ENCODE measurements around the gene TFB2M.

The TFB2M gene

GRCh38 chr1:246558041-246558440 is 8.0 kb downstream of the TFB2M start:
- DNase-seq (ENCODE audit: low spot score): no peak
- in situ Hi-C loops (cut with MboI; ENCODE audit: low pct_unique_long_range_greater_than_20kb, low sequenced_read_pairs, unreplicated experiment): no loop called here
- TF ChIP-seq, protein P1, sequence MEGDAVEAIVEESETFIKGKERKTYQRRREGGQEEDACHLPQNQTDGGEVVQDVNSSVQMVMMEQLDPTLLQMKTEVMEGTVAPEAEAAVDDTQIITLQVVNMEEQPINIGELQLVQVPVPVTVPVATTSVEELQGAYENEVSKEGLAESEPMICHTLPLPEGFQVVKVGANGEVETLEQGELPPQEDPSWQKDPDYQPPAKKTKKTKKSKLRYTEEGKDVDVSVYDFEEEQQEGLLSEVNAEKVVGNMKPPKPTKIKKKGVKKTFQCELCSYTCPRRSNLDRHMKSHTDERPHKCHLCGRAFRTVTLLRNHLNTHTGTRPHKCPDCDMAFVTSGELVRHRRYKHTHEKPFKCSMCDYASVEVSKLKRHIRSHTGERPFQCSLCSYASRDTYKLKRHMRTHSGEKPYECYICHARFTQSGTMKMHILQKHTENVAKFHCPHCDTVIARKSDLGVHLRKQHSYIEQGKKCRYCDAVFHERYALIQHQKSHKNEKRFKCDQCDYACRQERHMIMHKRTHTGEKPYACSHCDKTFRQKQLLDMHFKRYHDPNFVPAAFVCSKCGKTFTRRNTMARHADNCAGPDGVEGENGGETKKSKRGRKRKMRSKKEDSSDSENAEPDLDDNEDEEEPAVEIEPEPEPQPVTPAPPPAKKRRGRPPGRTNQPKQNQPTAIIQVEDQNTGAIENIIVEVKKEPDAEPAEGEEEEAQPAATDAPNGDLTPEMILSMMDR (IDR thresholded peaks at IDR 0.05; ENCODE audit: extremely low read depth, insufficient read depth, missing control alignments): no peak

DNA sequence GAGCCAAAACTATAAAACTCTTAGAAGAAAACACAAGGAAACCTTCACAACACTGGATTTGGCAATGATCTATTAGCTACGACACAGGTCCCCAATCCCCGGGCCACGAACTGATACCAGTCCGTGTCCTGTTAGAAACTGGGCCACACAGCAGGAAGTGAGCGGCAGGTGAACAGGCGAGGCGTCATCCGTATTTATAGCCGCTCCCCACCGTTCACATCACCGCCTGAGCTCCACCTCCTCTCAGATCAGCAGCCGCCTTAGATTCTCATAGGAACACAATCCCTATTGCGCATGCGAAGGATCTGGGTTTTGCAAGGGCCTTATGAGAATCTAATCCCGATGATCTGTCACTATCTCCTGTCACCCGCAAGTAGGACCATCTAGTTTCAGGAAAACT is 11.9 kb downstream of the TFB2M start:
- in situ Hi-C loops (cut with MboI; ENCODE audit: low pct_unique_long_range_greater_than_20kb, low sequenced_read_pairs, unreplicated experiment): no loop called here
- TF ChIP-seq, protein P1 (IDR thresholded peaks at IDR 0.05; ENCODE audit: extremely low read depth, insufficient read depth, missing control alignments): no peak
- DNase-seq (ENCODE audit: low spot score): no peak

GRCh38 chr1:246552110-246552509 is 14.0 kb downstream of the TFB2M start:
- in situ Hi-C loops (cut with MboI; ENCODE audit: low pct_unique_long_range_greater_than_20kb, low sequenced_read_pairs, unreplicated experiment): no loop called here
- TF ChIP-seq, protein P1 (IDR thresholded peaks at IDR 0.05; ENCODE audit: extremely low read depth, insufficient read depth, missing control alignments): no peak
- DNase-seq (ENCODE audit: low spot score): no peak

GRCh38 chr1:246550402-246550801 is 15.7 kb downstream of the TFB2M start:
- no peak for DNase-seq (ENCODE audit: low spot score)
- TF ChIP-seq, protein P1 (IDR thresholded peaks at IDR 0.05; ENCODE audit: extremely low read depth, insufficient read depth, missing control alignments): no peak
- in situ Hi-C loops (cut with MboI; ENCODE audit: low pct_unique_long_range_greater_than_20kb, low sequenced_read_pairs, unreplicated experiment): no loop called here

DNA sequence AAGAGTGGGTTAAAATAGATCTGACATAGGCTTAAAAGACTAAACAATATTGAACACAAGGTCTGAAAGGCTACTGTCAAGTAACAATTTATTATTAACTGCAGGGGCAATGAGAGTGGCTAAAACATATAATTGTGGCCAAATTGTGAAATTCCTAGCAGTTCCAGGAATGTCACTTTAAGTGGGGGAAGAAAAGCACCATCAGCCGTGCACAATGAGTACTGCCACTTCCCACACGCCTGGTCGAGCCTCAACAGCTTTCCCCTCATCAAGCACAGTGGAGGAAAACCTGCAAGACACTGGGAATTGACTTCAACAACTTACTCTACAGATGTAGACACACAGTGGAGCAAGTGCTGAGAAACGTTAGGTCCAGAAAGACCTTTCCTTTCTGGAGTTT is 16.4 kb downstream of the TFB2M start:
- no peak for DNase-seq (ENCODE audit: low spot score)
- in situ Hi-C loops (cut with MboI; ENCODE audit: low pct_unique_long_range_greater_than_20kb, low sequenced_read_pairs, unreplicated experiment): no loop called here
- TF ChIP-seq, protein P1 (IDR thresholded peaks at IDR 0.05; ENCODE audit: extremely low read depth, insufficient read depth, missing control alignments): no peak

DNA sequence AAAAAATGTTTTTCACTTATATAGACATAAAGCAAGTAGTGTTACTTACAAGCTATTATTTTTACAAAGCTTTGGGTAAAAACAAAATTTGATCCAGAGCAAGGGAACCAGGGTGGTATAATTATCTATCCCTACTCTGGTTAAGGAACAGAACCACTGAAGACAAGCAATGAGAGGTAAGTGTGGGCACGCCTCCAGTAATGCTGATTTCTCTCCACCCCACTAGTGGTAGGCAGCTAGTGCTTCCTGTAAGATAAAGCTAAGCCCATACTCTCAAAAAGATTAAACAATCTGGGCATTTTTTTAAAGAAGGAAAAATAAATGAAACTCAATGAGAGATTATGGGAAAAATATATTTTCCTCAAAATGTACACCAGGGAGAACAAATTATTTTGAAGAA is 22.1 kb downstream of the TFB2M start:
- TF ChIP-seq, protein P1 (IDR thresholded peaks at IDR 0.05; ENCODE audit: extremely low read depth, insufficient read depth, missing control alignments): no peak
- DNase-seq (ENCODE audit: low spot score): no peak
- in situ Hi-C loops (cut with MboI; ENCODE audit: low pct_unique_long_range_greater_than_20kb, low sequenced_read_pairs, unreplicated experiment): no loop called here
